HepG2 (cell line): ENCODE results near the gene MBTPS1. TPM values are rescaled to one million over a fixed set of nuclear protein-coding genes. Genes with fewer than 3 reads are reported as not detected.

Source experiments
- ATAC-seq: fragments of 200-7000 bp; cut with Tn5 transposase; 3 replicates; pipeline ENCODE4 v1.9.1; 2020; ENCODE audit warnings: mild to moderate bottlenecking, moderate library complexity
- BruUV-seq: library from RNA; stranded (reverse); fragments of 400-500 nt; replicated peaks from 2 replicates; lab custom pipeline; 2021; lab: Mats Ljungman, UMichigan
- CTCF ChIA-PET: fragments of 300-600 bp; formaldehyde crosslinking; extraction: SDS; loops from one replicate; lab custom pipeline; 2021; ENCODE audit warnings: low total read pairs, inconsistent platforms, low intra/inter-chr PET ratio; lab: Yijun Ruan, JAX
- POLR2A ChIA-PET: fragments of 350-600 bp; sonication (Branson Sonifier 250); formaldehyde crosslinking; loops from one replicate; lab custom pipeline; 2020; ENCODE audit warnings: antibody characterized with exemption, inconsistent platforms; lab: Yijun Ruan, JAX
- DNase-seq: peaks from one replicate; pipeline ENCODE4 v3.0.0-alpha.2; 2015; ENCODE audit warnings: low spot score
- FAIRE-seq: peaks from 3 replicates; lab custom pipeline; 2011; peaks lifted over from hg19 to GRCh38; lab: Jason Lieb, UNC
- H2AFZ ChIP-seq: one replicate; pipeline ENCODE4 v1.6.1; 2011; ENCODE audit warnings: low read length, inconsistent platforms
- H3K27ac ChIP-seq: fragments of 300-600 bp; 3 replicates; pipeline ENCODE4 v1.8.0; 2011; ENCODE audit warnings: mixed run types, mild to moderate bottlenecking, mixed read lengths, low read length, inconsistent platforms; ENCODE audit not compliant: insufficient read depth; ENCODE audit errors: extremely low read length
- H3K27me3 ChIP-seq, 2 experiments: fragments of 200-600 bp in 1 of 2; 2 replicates in 1 of 2; 3 replicates in 1 of 2; pipeline versions ENCODE4 v1.6.0 to v1.8.0; 2011; ENCODE audit warnings: low read length in 2 of 2, mild to moderate bottlenecking in 2 of 2, moderate library complexity in 2 of 2, inconsistent platforms in 1 of 2; ENCODE audit not compliant: insufficient read depth in 2 of 2, control insufficient read depth in 1 of 2
- H3K36me3 ChIP-seq, 2 experiments: fragments of 200-600 bp in 1 of 2; replicated peaks in 1 of 2; 2 replicates in 1 of 2; 3 replicates in 1 of 2; pipeline versions ENCODE4 v1.5.1 to v1.8.0; 2011; ENCODE audit warnings: low read length in 2 of 2, inconsistent platforms in 1 of 2; ENCODE audit not compliant: insufficient read depth in 2 of 2, control insufficient read depth in 1 of 2
- H3K4me1 ChIP-seq: 2 replicates; pipeline ENCODE4 v1.5.1; 2012; ENCODE audit warnings: low read length, inconsistent platforms; ENCODE audit not compliant: insufficient read depth
- H3K4me2 ChIP-seq: 2 replicates; pipeline ENCODE4 v1.6.0; 2011; ENCODE audit warnings: low read depth, low read length, inconsistent platforms
- H3K4me3 ChIP-seq, 3 experiments: fragments of 200-600 bp in 1 of 3; sonication (generic), shearing (Covaris generic) in 1 of 3; replicated peaks in 1 of 3; 2 replicates each; pipeline ENCODE4 v1.5.1; 2011 to 2016; ENCODE audit warnings: low read length in 3 of 3, inconsistent platforms in 2 of 3, low read depth in 2 of 3, mild to moderate bottlenecking in 2 of 3, control low read depth in 1 of 3, mixed read lengths in 1 of 3; ENCODE audit not compliant: insufficient read depth in 1 of 3
- H3K79me2 ChIP-seq: one replicate; pipeline ENCODE4 v1.6.1; 2011; ENCODE audit warnings: low read length, inconsistent platforms; ENCODE audit not compliant: insufficient read depth
- H3K9ac ChIP-seq: 2 replicates; pipeline ENCODE4 v1.6.0; 2011; ENCODE audit warnings: mild to moderate bottlenecking, low read depth, low read length, inconsistent platforms; ENCODE audit not compliant: insufficient read depth
- H3K9me3 ChIP-seq: 2 replicates; pipeline ENCODE4 v1.5.1; 2012; ENCODE audit warnings: mild to moderate bottlenecking, low read length
- H4K20me1 ChIP-seq: 2 replicates; pipeline ENCODE4 v1.6.0; 2011; ENCODE audit warnings: inconsistent platforms, mild to moderate bottlenecking, low read length, moderate library complexity; ENCODE audit not compliant: insufficient read depth
- ARHGAP35 ChIP-seq: sonication (generic); formaldehyde crosslinking; IDR thresholded peaks from 2 replicates; pipeline ENCODE4 v1.9.0; 2022; ENCODE audit warnings: mild to moderate bottlenecking, inconsistent platforms, moderate library complexity, missing genetic modification reagents, borderline replicate concordance
- FOSL2 ChIP-seq: sonication (generic); formaldehyde crosslinking; IDR thresholded peaks from 2 replicates; pipeline ENCODE4 v1.4.0; 2020; ENCODE audit warnings: missing genetic modification reagents
- MAFG ChIP-seq: sonication (generic); formaldehyde crosslinking; IDR thresholded peaks from 2 replicates; pipeline ENCODE4 v1.5.1; 2020; ENCODE audit warnings: mild to moderate bottlenecking, missing genetic modification reagents
- NFKB2 ChIP-seq: sonication (generic); formaldehyde crosslinking; IDR thresholded peaks from 2 replicates; pipeline ENCODE4 v1.4.0; 2020; ENCODE audit warnings: missing genetic modification reagents, borderline replicate concordance
- NR2F1 ChIP-seq, 2 experiments: fragments of 450-650 bp in 1 of 2; formaldehyde crosslinking in 1 of 2; IDR thresholded peaks; 2 replicates each; pipeline versions ENCODE4 v1.5.0 to v1.6.1; 2016 to 2020; ENCODE audit warnings: mild to moderate bottlenecking in 1 of 2, missing compliant biosample characterization in 1 of 2, missing genetic modification reagents in 1 of 2, moderate library complexity in 1 of 2
- SKI ChIP-seq: fragments of 450-650 bp; IDR thresholded peaks from one replicate; pipeline ENCODE4 v1.6.1; 2018; ENCODE audit warnings: mild to moderate bottlenecking; ENCODE audit not compliant: partially characterized antibody
- SKIL ChIP-seq: sonication (generic); formaldehyde crosslinking; IDR thresholded peaks from 2 replicates; pipeline ENCODE4 v1.8.0; 2022; ENCODE audit warnings: missing genetic modification reagents, mild to moderate bottlenecking, moderate library complexity, borderline replicate concordance
- SPEN ChIP-seq: sonication (generic); formaldehyde crosslinking; IDR thresholded peaks from 2 replicates; pipeline ENCODE4 v1.5.1; 2020; ENCODE audit warnings: low read depth, mild to moderate bottlenecking, missing genetic modification reagents
- TFDP1 ChIP-seq: IDR thresholded peaks from 2 replicates; pipeline ENCODE4 v1.6.1; 2016; ENCODE audit warnings: missing compliant biosample characterization, missing genetic modification reagents, borderline replicate concordance
- TOPORS ChIP-seq: sonication (generic); formaldehyde crosslinking; IDR thresholded peaks from 2 replicates; pipeline ENCODE4 v1.8.0; 2023; ENCODE audit warnings: mild to moderate bottlenecking, missing genetic modification reagents
- ZMYM2 ChIP-seq: sonication (generic); formaldehyde crosslinking; IDR thresholded peaks from 2 replicates; pipeline ENCODE4 v1.8.0; 2022; ENCODE audit warnings: mild to moderate bottlenecking, missing genetic modification reagents
- ZNF576 ChIP-seq: sonication (generic); formaldehyde crosslinking; IDR thresholded peaks from 2 replicates; pipeline ENCODE4 v1.4.0; 2020; ENCODE audit warnings: mild to moderate bottlenecking, missing genetic modification reagents
- WGBS: methylation state at CpG from one replicate; pipeline ENCODE4 v1.1.6; 2017; ENCODE audit warnings: low lambda C conversion rate; 5-methylcytosine and 5-hydroxymethylcytosine counted together
- in situ Hi-C: cut with HindIII; loops from 2 replicates; pipeline ENCODE4 v1.10.0; 2017; ENCODE audit warnings: low pct_unique_long_range_greater_than_20kb; ENCODE audit not compliant: extremely low pct_ligation_motif_present
- intact Hi-C: fragments of 100-400 bp; cut with micrococcal nuclease; formaldehyde crosslinking; loops from one replicate; pipeline ENCODE4 v1.10.0; 2022; ENCODE audit not compliant: unreplicated experiment
- polyA plus RNA-seq, 8 experiments: library from polyadenylated mRNA; depleted of rRNA in 3 of 8; stranded (reverse) in 7 of 8; unstranded in 1 of 8; fragments of >200 nt; fragmentation: Illumina TruSeq in 4 of 8; extraction: Trizol in 4 of 8; gene quantifications; 2 replicates each; pipeline versions ENCODE4 v1.2.1 to v1.2.3, GENCODE V29; 2011 to 2016; ENCODE audit warnings: low read depth in 4 of 8, missing spikeins in 1 of 8, mixed read lengths in 1 of 8; ENCODE audit not compliant: insufficient read depth in 1 of 8
- total RNA-seq, 5 experiments: library from RNA; depleted of rRNA; stranded (reverse); fragments of >200 nt; fragmentation: Illumina TruSeq; extraction: Trizol; gene quantifications; 2 replicates each; pipeline ENCODE4 v1.2.3, GENCODE V29; 2016; ENCODE audit warnings: low read depth in 1 of 5
- TF ChIP-seq, protein P1 (sequence below): sonication (generic); formaldehyde crosslinking; IDR thresholded peaks from 2 replicates; pipeline ENCODE4 v1.4.0; 2020; ENCODE audit warnings: missing genetic modification reagents
- TF ChIP-seq, protein P2 (sequence below): sonication (generic); formaldehyde crosslinking; IDR thresholded peaks from 2 replicates; pipeline ENCODE4 v1.4.0; 2020; ENCODE audit warnings: low read depth, missing genetic modification reagents

MBTPS1 gene
- total and polyA plus RNA-seq, 2 of the 13 experiments (the other 11 are each of a cell fraction or from before 2014, with no cell fraction given) = 56.7 to 91.3 TPM

DNA sequence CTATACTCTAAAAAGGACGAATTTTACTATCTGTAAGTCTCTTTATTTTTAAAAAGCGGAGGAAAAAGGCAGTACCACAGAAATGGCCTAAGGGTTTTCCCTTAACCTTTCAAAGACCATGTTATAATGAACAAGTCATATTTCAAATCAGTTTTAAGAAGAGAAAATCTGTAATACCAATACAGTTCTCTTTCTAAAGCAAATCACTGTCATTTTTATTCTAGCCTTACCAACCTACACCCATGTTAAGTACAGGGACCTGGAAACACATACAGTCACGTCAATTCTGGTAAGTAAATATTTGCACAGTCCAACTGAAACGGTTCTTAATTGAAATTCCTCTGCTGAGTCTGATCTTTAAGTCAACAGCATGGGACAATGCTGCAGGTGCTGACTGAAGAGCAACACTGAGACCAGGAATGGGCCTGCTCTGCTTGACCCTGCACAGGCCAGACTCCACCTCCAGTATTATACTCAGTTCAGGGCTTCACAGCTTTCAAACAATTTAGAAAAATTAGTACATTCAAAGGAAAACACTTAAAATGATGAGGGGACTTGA is 20.2 kb downstream of the MBTPS1 start:
- no peaks in the 10 kb centered on the region for H3K79me2 ChIP-seq
- no peak overlapping the region for H3K27ac ChIP-seq
- peak; percentile 100 for ATAC-seq
- no peaks in the 10 kb centered on the region for H3K9me3 ChIP-seq
- intact Hi-C loops (loop anchor here (1.0 kb wide), 2 partner anchors 45 to 49 kb away; partner anchors contain the start of genes DNAAF1 and HSDL1), in situ Hi-C loops (no loop called here)
- peaks cover 19% of the 10 kb centered on the region for H3K4me1 ChIP-seq
- no TSS peak for BruUV-seq
- peak; percentile 95 for DNase-seq
- H3K4me2 ChIP-seq = no peak overlapping the region
- POLR2A ChIA-PET = interaction anchor here (2.0 kb wide), 1 partner anchor 41 kb away, joined by 4 read pairs; no protein-coding TSS in a partner anchor
- H3K4me3 ChIP-seq = no peak overlapping the region
- peak; percentile 97 for FAIRE-seq
- WGBS = 48% methylated on average over 4 of the region's 4 CpGs
- no peaks in the 10 kb centered on the region for H3K27me3 ChIP-seq
- CTCF ChIA-PET = interaction anchor here (0.9 kb wide), 1 partner anchor 45 kb away, joined by 3 read pairs; no protein-coding TSS in a partner anchor
- peaks cover 20% of the 10 kb centered on the region for H4K20me1 ChIP-seq
- H3K9ac ChIP-seq = no peak overlapping the region
- H3K36me3 ChIP-seq = peaks cover 22 to 75% of the 10 kb centered on the region in 2 experiments
- no peak overlapping the region for H2AFZ ChIP-seq
- TF ChIP-seq TFDP1 (CRISPR knock-in tag) = 0 out of 2 replicates have a peak, but pooled peaks have one; percentile 9
- TF ChIP-seq NR2F1 (CRISPR knock-in tag; IDR thresholded peaks at IDR 0.05) = peak; percentile 45 to 46; a peak in 3 of 4 replicates
- peak; percentile 74 for TF ChIP-seq FOSL2 (CRISPR knock-in tag)
- peak; percentile 46; the same call in 1 of the 2 replicates for TF ChIP-seq ZMYM2
- TF ChIP-seq, protein P1, sequence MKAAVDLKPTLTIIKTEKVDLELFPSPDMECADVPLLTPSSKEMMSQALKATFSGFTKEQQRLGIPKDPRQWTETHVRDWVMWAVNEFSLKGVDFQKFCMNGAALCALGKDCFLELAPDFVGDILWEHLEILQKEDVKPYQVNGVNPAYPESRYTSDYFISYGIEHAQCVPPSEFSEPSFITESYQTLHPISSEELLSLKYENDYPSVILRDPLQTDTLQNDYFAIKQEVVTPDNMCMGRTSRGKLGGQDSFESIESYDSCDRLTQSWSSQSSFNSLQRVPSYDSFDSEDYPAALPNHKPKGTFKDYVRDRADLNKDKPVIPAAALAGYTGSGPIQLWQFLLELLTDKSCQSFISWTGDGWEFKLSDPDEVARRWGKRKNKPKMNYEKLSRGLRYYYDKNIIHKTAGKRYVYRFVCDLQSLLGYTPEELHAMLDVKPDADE (CRISPR knock-in tag) = 0 out of 2 replicates have a peak, but pooled peaks have one; percentile 37
- peak; percentile 77 for TF ChIP-seq SKI
- TF ChIP-seq MAFG = no peak
- no peak for TF ChIP-seq ARHGAP35 (CRISPR knock-in tag)
- no peak for TF ChIP-seq TOPORS
- TF ChIP-seq, protein P2, sequence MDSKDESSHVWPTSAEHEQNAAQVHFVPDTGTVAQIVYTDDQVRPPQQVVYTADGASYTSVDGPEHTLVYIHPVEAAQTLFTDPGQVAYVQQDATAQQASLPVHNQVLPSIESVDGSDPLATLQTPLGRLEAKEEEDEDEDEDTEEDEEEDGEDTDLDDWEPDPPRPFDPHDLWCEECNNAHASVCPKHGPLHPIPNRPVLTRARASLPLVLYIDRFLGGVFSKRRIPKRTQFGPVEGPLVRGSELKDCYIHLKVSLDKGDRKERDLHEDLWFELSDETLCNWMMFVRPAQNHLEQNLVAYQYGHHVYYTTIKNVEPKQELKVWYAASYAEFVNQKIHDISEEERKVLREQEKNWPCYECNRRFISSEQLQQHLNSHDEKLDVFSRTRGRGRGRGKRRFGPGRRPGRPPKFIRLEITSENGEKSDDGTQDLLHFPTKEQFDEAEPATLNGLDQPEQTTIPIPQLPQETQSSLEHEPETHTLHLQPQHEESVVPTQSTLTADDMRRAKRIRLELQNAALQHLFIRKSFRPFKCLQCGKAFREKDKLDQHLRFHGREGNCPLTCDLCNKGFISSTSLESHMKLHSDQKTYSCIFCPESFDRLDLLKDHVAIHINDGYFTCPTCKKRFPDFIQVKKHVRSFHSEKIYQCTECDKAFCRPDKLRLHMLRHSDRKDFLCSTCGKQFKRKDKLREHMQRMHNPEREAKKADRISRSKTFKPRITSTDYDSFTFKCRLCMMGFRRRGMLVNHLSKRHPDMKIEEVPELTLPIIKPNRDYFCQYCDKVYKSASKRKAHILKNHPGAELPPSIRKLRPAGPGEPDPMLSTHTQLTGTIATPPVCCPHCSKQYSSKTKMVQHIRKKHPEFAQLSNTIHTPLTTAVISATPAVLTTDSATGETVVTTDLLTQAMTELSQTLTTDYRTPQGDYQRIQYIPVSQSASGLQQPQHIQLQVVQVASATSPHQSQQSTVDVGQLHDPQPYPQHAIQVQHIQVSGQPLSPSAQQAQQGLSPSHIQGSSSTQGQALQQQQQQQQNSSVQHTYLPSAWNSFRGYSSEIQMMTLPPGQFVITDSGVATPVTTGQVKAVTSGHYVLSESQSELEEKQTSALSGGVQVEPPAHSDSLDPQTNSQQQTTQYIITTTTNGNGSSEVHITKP (CRISPR knock-in tag) = peak; percentile 79; the same call in 1 of the 2 replicates
- TF ChIP-seq ZNF576 = no peak
- peak; percentile 55; the same call in 1 of the 2 replicates for TF ChIP-seq SKIL (CRISPR knock-in tag)
- no peak for TF ChIP-seq NFKB2
- 0 out of 2 replicates have a peak, but pooled peaks have one; percentile 22 for TF ChIP-seq SPEN (CRISPR knock-in tag)
